ENCODE measurements around the gene MAPT.
"Not testable (repeated sequence)": the region's sequence is repeated elsewhere in the genome, so short reads cannot be mapped to it uniquely, and the experiment has no call there.

MAPT gene

DNA sequence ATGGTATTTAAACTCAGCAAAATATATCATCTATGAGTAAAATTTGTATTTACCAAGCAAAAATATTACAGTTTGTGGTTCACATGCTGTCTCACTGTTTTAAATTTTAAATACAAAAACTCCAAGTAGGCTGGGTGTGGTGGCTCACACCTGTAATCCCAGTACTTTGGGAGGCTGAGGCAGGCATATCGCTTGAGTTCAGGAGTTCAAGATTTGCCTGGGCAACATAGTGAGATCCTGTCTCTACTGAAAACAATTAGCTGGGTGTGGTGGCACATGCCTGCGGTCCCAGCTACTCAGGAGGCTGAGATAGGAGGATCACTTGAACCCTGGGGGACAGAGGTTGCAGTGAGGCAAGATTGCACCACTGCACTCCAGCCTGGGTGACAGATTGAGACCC is 37.3 kb downstream of the MAPT start:
- no peak for DNase-seq

DNA sequence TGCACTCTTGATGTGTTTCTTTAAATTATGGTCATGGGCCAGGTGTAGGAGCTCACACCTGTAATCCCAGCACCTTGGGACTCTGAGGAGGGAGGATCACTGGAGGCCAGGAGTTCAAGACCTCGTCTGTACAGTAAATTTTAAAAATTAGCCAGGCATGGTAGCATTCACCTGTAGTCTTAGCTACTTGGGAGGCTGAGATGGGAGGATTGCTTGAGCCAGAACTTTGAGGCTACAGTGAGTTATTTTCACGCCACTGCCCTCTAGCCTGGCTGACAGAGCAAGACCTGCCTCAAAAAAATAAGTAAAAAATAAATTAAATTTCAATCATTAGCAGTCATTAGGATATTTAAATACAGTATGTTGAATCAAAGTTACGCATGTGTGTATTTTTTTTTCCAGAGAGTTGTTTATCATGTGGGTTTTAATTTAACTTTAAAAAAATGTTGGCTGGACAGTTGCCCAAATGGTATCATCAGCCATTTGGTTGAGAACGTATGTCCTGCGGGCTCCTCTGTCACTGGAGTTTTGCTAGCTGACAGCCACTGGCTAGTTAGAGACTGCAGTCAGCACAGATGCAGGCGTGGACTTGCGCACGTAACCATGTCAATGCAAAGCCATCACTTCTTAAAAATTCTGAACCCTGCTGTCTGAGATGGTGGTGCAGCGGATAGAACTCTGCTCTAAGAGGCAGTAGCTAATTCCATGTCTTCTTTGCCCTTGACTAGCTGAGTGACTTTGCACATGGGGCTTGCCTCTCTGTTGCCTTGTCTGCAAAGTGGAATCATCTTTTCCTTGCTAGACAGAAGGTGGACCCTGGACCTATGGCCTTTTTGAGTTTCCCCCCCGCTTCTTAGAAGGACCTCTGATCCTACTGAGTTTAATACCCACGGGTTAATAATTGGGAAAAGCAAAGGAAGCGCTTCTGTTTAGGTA is 40.0 kb downstream of the MAPT start:
- no peak for DNase-seq

GRCh38 chr17:45935197-45935709 is 40.9 kb downstream of the MAPT start:
- no peak for DNase-seq

DNA sequence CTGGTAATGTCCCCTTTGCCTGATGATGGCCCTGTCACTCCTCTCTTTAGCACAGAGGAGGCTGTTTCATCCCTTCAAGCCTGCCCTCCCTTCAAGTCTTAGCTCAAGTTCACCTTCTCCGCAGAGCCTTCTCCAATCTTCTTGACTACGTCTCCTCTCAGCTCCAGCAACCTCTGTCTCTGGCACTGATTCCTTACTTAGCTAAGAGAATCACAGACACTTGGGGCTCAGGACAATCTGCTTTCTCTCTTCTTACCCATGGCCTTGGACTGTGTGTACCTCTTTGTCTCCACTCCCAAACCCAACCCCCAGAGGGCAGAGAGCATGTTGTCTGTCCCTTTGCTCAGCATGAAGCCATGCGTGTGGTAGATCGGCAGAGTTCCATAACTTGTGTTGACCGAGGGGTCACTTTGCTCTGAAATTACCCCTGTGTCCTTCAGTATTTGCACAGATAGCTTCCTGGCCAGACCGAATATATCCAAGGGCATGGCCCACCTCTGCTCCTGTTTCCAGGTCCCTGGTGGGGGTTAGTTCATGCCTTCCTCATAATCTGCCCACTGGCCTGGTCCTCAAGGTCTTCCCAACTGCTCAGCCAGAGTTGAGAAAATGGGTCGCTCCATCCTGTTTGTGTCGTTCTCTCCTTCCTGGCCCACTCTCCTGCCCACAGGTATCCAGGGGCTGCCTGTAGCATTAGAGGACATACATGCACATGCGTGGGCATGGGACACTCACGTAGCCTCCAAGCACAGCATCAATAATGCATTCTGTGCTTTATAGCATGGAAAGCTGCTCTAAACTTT is 41.6 kb downstream of the MAPT start:
- DNase-seq = no peak

- peak; percentile 11 for DNase-seq
These were observed 42.3 kb downstream of the MAPT start for GRCh38 chr17:45936610-45937009.

DNA sequence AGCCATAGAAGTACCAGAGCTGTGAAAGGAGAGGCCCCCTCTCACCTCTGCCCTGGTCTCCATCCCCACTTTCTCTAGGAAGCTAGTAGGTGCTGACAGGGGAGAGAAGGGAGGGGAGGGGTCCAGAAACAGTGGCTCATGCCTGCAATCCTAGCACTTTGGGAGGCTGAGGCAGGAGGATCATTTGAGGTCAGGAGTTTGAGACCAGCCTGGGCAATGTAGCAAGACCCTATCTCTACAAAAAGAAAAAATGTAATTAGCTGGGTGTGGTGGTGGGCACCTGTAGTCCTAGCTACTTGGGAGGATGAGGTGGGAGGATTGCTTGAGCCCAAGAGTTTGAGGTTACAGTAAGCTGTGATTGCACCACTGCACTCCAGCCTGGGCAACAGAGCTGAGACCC is 42.8 kb downstream of the MAPT start:
- DNase-seq = not testable (repeated sequence)

DNA sequence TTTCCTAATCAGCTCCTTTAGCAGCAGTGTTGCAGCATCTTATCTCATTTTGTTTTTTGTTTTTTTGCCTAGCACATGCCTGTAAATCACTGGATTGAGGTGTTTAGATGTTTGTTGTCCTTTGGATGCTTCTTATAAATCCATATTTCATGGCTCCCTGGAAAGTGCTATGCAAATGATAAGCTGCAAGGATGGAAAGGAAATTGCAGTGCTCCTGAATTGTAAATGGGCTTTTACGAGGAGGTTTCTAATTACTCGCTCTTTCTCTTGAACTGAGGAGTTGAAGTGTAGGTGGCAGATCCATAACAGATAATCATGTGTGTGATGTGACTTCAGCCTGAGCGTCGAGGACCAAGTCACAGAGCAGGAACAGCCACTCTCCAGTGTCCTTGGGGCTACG is 45.0 kb downstream of the MAPT start:
- no peak for DNase-seq

GRCh38 chr17:45940293-45940692 is 45.9 kb downstream of the MAPT start:
- DNase-seq = no peak

DNA sequence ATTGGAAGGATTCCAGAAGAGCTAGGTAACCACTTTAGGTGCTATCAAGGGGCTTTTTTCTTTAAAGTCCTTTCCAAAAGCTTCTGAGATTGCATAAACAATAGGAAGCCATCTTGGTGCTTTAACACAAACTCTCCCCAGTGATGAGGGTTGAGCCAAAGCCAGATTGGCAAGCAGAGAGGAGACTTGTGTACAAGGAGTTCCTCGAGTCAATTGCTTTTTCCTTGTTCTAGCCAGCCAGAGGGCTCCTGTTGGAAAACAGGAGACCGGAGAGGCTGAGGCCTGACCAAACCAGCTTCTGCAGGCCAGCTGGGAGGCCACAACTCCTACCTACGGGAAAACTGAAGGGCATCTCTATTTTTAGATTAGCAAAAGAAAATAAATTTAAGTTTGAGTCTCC is 46.5 kb downstream of the MAPT start:
- DNase-seq = no peak

DNA sequence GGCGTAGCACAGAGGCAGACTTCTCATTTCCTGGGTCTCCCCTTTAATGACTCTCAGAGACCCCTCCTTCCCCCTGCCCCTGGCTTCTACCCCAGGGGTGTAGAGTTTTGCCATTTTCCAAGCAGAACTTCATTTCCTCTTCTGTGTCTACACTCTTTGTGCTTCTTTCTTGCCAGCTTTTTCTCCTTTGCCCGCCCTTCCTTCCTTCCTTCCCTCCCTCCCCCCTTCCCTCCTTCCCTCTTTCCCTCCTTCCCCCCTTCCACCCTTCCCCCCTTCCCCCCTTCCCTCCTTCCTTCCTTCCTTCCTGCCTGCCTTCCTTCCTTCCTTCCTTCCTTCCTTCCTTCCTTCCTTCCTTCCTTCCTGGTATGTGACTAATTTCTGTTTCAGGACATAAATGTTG is 47.0 kb downstream of the MAPT start:
- no peak for DNase-seq

GRCh38 chr17:45942284-45942683 is 47.9 kb downstream of the MAPT start:
- no peak for DNase-seq

- no peak for DNase-seq
These were observed 52.5 kb downstream of the MAPT start for GRCh38 chr17:45946841-45947256.

DNA sequence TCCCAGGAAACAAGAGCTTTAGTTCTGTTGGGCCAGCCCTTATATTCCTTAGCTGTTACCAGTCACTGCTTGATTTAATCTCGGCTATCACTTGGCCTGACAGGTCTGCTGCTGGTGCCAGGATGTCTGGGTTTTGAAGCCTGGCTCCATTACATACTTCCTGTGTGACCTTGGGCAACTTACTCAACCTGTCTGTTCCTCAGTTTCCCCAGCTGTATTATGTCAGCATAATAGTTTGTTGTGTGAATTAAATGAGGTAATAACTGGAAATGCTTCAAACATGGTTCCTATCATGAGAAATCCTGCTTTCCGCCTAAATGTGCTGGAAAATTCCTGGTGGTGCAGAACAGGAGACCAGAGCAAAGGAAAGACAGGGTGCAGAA is 54.1 kb downstream of the MAPT start:
- DNase-seq = no peak

- DNase-seq = peak; percentile 32
These were observed 54.7 kb downstream of the MAPT start for GRCh38 chr17:45948881-45949624.

- DNase-seq = no peak
These were observed 55.5 kb downstream of the MAPT start for GRCh38 chr17:45949755-45950320.

GRCh38 chr17:45950888-45951287 is 56.5 kb downstream of the MAPT start:
- no peak for DNase-seq

DNA sequence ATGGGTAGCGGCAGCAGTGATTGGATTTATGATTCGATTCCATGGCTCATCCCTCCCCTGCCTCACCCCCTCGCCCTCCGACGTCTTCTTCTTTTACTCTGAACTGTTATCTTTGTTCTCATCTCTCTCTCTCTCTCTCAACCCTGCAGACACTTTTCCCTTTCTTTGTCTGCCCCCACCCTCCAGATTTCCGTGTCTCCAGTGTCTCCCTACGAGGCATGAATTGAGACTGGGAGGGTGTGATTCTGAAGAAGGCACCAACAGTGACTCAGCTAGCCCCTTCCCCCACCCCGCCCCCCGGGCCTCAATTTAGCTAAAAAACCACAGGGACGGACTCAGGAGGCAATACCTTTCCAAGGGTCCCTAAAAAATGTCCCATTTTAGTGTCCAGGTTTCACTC is 57.0 kb downstream of the MAPT start:
- no peak for DNase-seq

- DNase-seq = no peak
These were observed 57.6 kb downstream of the MAPT start for GRCh38 chr17:45951941-45952340.

DNA sequence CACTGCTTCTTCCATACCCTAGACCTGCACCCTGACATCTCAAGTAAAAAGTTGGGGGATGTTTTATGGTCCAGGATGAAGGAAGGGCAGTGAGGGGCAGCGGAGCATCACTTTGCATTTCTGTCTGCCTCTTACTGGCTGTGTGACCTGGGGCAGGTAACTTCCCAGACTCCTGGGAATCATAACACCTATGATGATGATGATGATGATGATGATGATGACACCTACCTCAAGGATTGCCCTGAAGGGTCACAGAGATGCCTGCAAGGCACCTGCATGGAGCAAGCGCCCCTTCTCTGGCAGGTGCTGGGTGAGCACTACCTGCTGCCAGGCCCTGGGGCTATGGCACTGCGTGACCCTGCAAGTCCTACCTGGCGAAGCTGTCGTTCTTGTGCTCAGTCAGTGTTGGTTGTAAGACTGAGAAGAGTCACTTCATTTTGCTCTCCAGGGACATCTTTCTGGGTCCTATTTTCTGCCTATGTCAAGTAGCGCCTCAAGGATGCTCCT is 58.5 kb downstream of the MAPT start:
- DNase-seq = no peak

- no peak for DNase-seq
These were observed 59.2 kb downstream of the MAPT start for GRCh38 chr17:45953561-45953960.

- no peak for DNase-seq
These were observed 60.6 kb downstream of the MAPT start for GRCh38 chr17:45954914-45955313.

DNA sequence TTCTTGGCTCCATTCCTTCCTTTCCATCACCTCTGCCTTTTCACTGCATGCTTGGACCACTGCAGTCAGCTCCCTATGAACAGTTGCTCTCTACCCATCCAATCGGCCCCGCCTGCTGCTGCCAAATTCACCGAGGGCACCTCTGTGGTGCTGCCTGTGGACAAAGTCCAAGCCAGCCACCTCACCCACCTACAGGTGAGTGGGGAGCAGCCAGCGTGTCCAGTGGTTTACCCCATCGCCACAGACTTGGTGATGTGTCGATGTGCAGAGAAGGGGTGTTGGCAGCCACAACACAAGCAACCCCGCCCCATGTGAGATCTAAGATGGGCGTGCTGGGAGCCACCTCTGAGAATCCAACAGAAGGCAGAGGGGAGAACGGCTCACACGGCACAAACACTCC is 61.0 kb downstream of the MAPT start:
- DNase-seq = no peak

DNA sequence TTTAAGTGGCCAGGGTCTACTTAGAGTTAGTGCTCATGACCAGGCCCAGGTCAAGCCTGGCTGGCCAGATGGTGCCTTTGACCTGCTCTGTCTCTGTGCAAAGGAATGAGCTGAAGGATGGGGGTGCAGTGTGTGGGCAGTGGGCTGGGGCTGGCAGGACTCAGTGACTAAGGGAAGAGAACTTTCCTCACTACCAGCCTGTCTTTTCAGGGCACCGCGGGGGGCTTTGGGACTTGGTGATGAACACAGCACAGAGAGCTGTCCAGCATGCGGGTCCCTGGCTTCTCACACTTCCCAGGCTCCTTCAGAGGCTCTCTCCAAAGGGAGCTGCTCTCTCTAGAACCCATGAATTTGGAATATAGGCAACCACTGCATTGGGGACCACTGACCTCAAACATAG is 61.7 kb downstream of the MAPT start:
- no peak for DNase-seq

Data from DMS153 (cell line).